K562 treated with DMSO at 1 percent for 4 hours (cell line): ENCODE data around the gene TXNRD1. TPM values are rescaled to one million over a fixed set of nuclear protein-coding genes. Genes with fewer than 3 reads are reported as not detected.

Experiments
- total RNA-seq: library from RNA; unstranded; fragments of 300-600 nt; gene quantifications from 2 replicates; pipeline ENCODE4 v1.2.3, GENCODE V29; 2022; ENCODE audit not compliant: insufficient read depth

The TXNRD1 gene
- total RNA-seq = 74.3 and 88.2 TPM in 2 replicates

GRCh38 chr12:104215638-104216297 is at the start of gene TXNRD1:
TXNRD1 (plus strand) TSS chr12:104215779; CDS start chr12:104215803, 24 bp downstream.

GRCh38 chr12:104303538-104304151 is 88.1 kb downstream of the TXNRD1 start, which contains the start of gene EID3:
EID3 (plus strand) TSS chr12:104303739; CDS start chr12:104303935, 196 bp downstream.

Other genes starting within 250 kb of the TXNRD1 start
- gene TDG, start 249.9 kb upstream of the TXNRD1 start, total RNA-seq = 23.7 and 35.7 TPM in 2 replicates
- not detected in 2 replicates for gene GLT8D2, start 165.6 kb upstream of the TXNRD1 start, total RNA-seq
- 2.3 and 3.2 TPM in 2 replicates for gene HCFC2, start 151.2 kb upstream of the TXNRD1 start, total RNA-seq
- 15.3 and 15.6 TPM in 2 replicates for gene NFYB, start 77.6 kb upstream of the TXNRD1 start, total RNA-seq
- gene EID3, start 88.0 kb downstream of the TXNRD1 start, total RNA-seq = not detected in 2 replicates
- gene CHST11, start 241.2 kb downstream of the TXNRD1 start, total RNA-seq = 26.2 and 26.9 TPM in 2 replicates